HK-2 (cell line): ENCODE results near the gene CCNL2.
"Not testable (repeated sequence)": the region's sequence is repeated elsewhere in the genome, so short reads cannot be mapped to it uniquely, and the experiment has no call there.

Experiments used
- DNase-seq: peaks from one replicate; pipeline ENCODE4 v3.0.0-alpha.2; 2018; ENCODE audit not compliant: unreplicated experiment

The CCNL2 gene

GRCh38 chr1:1399872-1400575 lies 889 bp upstream of the CCNL2 start:
- DNase-seq: peak; percentile 44

GRCh38 chr1:1398677-1399186 lies 403 bp downstream of the CCNL2 start:
- DNase-seq: no peak

GRCh38 chr1:1397839-1398523 lies 1.2 kb downstream of the CCNL2 start:
- DNase-seq: no peak

GRCh38 chr1:1395166-1395565 lies 4.0 kb downstream of the CCNL2 start:
- DNase-seq: no peak

- DNase-seq: no peak
These were observed 5.0 kb downstream of the CCNL2 start for GRCh38 chr1:1394116-1394515.

GRCh38 chr1:1393428-1393827 lies 5.7 kb downstream of the CCNL2 start:
- DNase-seq: no peak

GRCh38 chr1:1393014-1393413 lies 6.1 kb downstream of the CCNL2 start:
- no peak for DNase-seq

GRCh38 chr1:1391225-1391624 lies 7.9 kb downstream of the CCNL2 start:
- no peak for DNase-seq

GRCh38 chr1:1390675-1391074 lies 8.5 kb downstream of the CCNL2 start:
- DNase-seq: no peak

- no peak for DNase-seq
These were observed 11.1 kb downstream of the CCNL2 start for GRCh38 chr1:1388078-1388472.

- DNase-seq: no peak
These were observed 11.7 kb downstream of the CCNL2 start for GRCh38 chr1:1387098-1388077.

GRCh38 chr1:1385931-1386330 lies 13.2 kb downstream of the CCNL2 start:
- DNase-seq: no peak

- DNase-seq: not testable (repeated sequence)
These were observed 13.8 kb downstream of the CCNL2 start for GRCh38 chr1:1385339-1385738.

GRCh38 chr1:1381294-1381693 lies 17.8 kb downstream of the CCNL2 start:
- no peak for DNase-seq

GRCh38 chr1:1380860-1381259 lies 18.3 kb downstream of the CCNL2 start:
- DNase-seq: no peak

GRCh38 chr1:1377540-1378205 lies 21.5 kb downstream of the CCNL2 start:
- no peak for DNase-seq

GRCh38 chr1:1376551-1377226 lies 22.4 kb downstream of the CCNL2 start:
- no peak for DNase-seq

- DNase-seq: peak; percentile 99
These were observed 24.0 kb downstream of the CCNL2 start, which contains the start of gene AURKAIP1 for GRCh38 chr1:1374929-1375662. Gene AURKAIP1, minus strand, starts transcription at chr1:1375207. Its CDS starts 451 bp downstream, at chr1:1374756.

- DNase-seq: no peak
These were observed 24.6 kb downstream of the CCNL2 start for GRCh38 chr1:1374589-1374928.
